Neuron (in vitro differentiated cells): Measurements from ENCODE around the gene DCXR.
A peak's percentile ranks its signal among the peaks of the same experiment; 100 is the strongest.

ENCODE experiments used
- H2AFZ ChIP-seq: one replicate; pipeline ENCODE4 v1.6.1; 2013; ENCODE audit warnings: low read depth, mild to moderate bottlenecking, inconsistent platforms, low read length, moderate library complexity
- H3K27me3 ChIP-seq: one replicate; pipeline ENCODE4 v1.6.1; 2013; ENCODE audit warnings: low read length; ENCODE audit not compliant: insufficient read depth
- H3K36me3 ChIP-seq: one replicate; pipeline ENCODE4 v1.6.1; 2013; ENCODE audit warnings: low read length; ENCODE audit not compliant: insufficient read depth
- H3K4me1 ChIP-seq: one replicate; pipeline ENCODE4 v1.6.1; 2013; ENCODE audit warnings: low read length; ENCODE audit not compliant: insufficient read depth
- H3K4me3 ChIP-seq: 2 replicates; pipeline ENCODE4 v1.5.1; 2013; ENCODE audit warnings: mild to moderate bottlenecking, low read length, moderate library complexity
- H3K9me3 ChIP-seq: one replicate; pipeline ENCODE4 v1.6.1; 2013; ENCODE audit warnings: low read length

Gene DCXR

GRCh38 chr17:82063424-82064415 lies 26.2 kb upstream of the DCXR start:
- H3K4me1 ChIP-seq: peaks cover 10% of the 10 kb centered on the region
- H3K27me3 ChIP-seq: no peaks in the 10 kb centered on the region
- H3K9me3 ChIP-seq: no peaks in the 10 kb centered on the region
- peak overlapping the region; percentile 80 for H3K4me3 ChIP-seq
- H3K36me3 ChIP-seq: peaks cover 47% of the 10 kb centered on the region
- no peak overlapping the region for H2AFZ ChIP-seq

GRCh38 chr17:82062984-82063368 lies 25.5 kb upstream of the DCXR start:
- H3K4me3 ChIP-seq: no peak overlapping the region
- no peak overlapping the region for H2AFZ ChIP-seq
- no peaks in the 10 kb centered on the region for H3K27me3 ChIP-seq
- H3K9me3 ChIP-seq: no peaks in the 10 kb centered on the region
- peaks cover 51% of the 10 kb centered on the region for H3K36me3 ChIP-seq
- H3K4me1 ChIP-seq: peaks cover 10% of the 10 kb centered on the region

GRCh38 chr17:82062076-82062983 lies 24.8 kb upstream of the DCXR start:
- H2AFZ ChIP-seq: no peak overlapping the region

GRCh38 chr17:82061047-82061925 lies 23.8 kb upstream of the DCXR start:
- no peaks in the 10 kb centered on the region for H3K9me3 ChIP-seq
- H3K36me3 ChIP-seq: peaks cover 63% of the 10 kb centered on the region
- peaks cover 10% of the 10 kb centered on the region for H3K4me1 ChIP-seq
- H3K4me3 ChIP-seq: no peak overlapping the region
- H2AFZ ChIP-seq: no peak overlapping the region
- no peaks in the 10 kb centered on the region for H3K27me3 ChIP-seq

More at GRCh38 chr17:82062076-82062983, 24.8 kb upstream of the DCXR start:
- no peaks in the 10 kb centered on the region for H3K9me3 ChIP-seq
- H3K4me1 ChIP-seq: peaks cover 10% of the 10 kb centered on the region
- H3K27me3 ChIP-seq: no peaks in the 10 kb centered on the region
- peaks cover 53% of the 10 kb centered on the region for H3K36me3 ChIP-seq
- H3K4me3 ChIP-seq: no peak overlapping the region

- Histone ChIP-seq H3K4me3 (no peak overlapping the region), H3K9me3 (no peaks in the 10 kb centered on the region), H2AFZ (no peak overlapping the region), H3K27me3 (no peaks in the 10 kb centered on the region), H3K36me3 (peaks cover 70% of the 10 kb centered on the region), H3K4me1 (peaks cover 7% of the 10 kb centered on the region)
Observed at GRCh38 chr17:82060614-82061013, 23.1 kb upstream of the DCXR start.

GRCh38 chr17:82060001-82060380 lies 22.5 kb upstream of the DCXR start:
- Histone ChIP-seq H3K27me3 (no peaks in the 10 kb centered on the region), H3K4me1 (peaks cover 4% of the 10 kb centered on the region), H2AFZ (no peak overlapping the region), H3K9me3 (no peaks in the 10 kb centered on the region), H3K36me3 (peaks cover 75% of the 10 kb centered on the region), H3K4me3 (no peak overlapping the region)

GRCh38 chr17:82059272-82060000 lies 21.9 kb upstream of the DCXR start:
- H3K4me3 ChIP-seq: no peak overlapping the region
- H3K4me1 ChIP-seq: no peaks in the 10 kb centered on the region
- H2AFZ ChIP-seq: no peak overlapping the region
- no peaks in the 10 kb centered on the region for H3K9me3 ChIP-seq
- H3K27me3 ChIP-seq: no peaks in the 10 kb centered on the region
- peaks cover 81% of the 10 kb centered on the region for H3K36me3 ChIP-seq

GRCh38 chr17:82058855-82059249 lies 21.4 kb upstream of the DCXR start:
- no peak overlapping the region for H3K4me3 ChIP-seq
- H3K36me3 ChIP-seq: peaks cover 83% of the 10 kb centered on the region

GRCh38 chr17:82058230-82058854 lies 20.8 kb upstream of the DCXR start:
- Histone ChIP-seq H2AFZ (no peak overlapping the region), H3K4me3 (no peak overlapping the region), H3K36me3 (peaks cover 87% of the 10 kb centered on the region), H3K4me1 (no peaks in the 10 kb centered on the region), H3K9me3 (no peaks in the 10 kb centered on the region), H3K27me3 (no peaks in the 10 kb centered on the region)

More at GRCh38 chr17:82058855-82059249, 21.4 kb upstream of the DCXR start:
- H2AFZ ChIP-seq: no peak overlapping the region
- H3K4me1 ChIP-seq: no peaks in the 10 kb centered on the region
- no peaks in the 10 kb centered on the region for H3K9me3 ChIP-seq
- H3K27me3 ChIP-seq: no peaks in the 10 kb centered on the region

- Histone ChIP-seq H3K36me3 (peaks cover 77% of the 10 kb centered on the region), H3K4me3 (no peak overlapping the region), H3K27me3 (no peaks in the 10 kb centered on the region), H2AFZ (no peak overlapping the region), H3K4me1 (peaks cover 11% of the 10 kb centered on the region), H3K9me3 (no peaks in the 10 kb centered on the region)
Observed at GRCh38 chr17:82056729-82057621, 19.5 kb upstream of the DCXR start.
